Heart left ventricle (tissue), 16 donors: ENCODE measurements around the gene PIP4K2C. TPM values are rescaled to one million over a fixed set of nuclear protein-coding genes. Genes with fewer than 3 reads are reported as not detected.
"Not testable (repeated sequence)": the region's sequence is repeated elsewhere in the genome, so short reads cannot be mapped to it uniquely, and the experiment has no call there.

Source experiments
- ATAC-seq, 4 donors: fragments of 200-7000 bp; cut with Tn5 transposase; one replicate each; pipeline ENCODE4 v1.9.1; 2020 to 2022; ENCODE audit warnings: moderate library complexity in 4 of 4, mild to moderate bottlenecking in 3 of 4, moderate number of reproducible peaks in 1 of 4
- DNase-seq, 5 donors: peaks; one replicate each; pipeline ENCODE4 v3.0.0-alpha.2; 2020
- H3K27ac ChIP-seq, 12 donors: fragments of 200-600 bp; sonication (generic) in 4 of 12; one replicate each; pipeline versions ENCODE4 v1.5.0 to v1.8.0; 2016 to 2022; ENCODE audit warnings: mild to moderate bottlenecking in 2 of 12
- H3K27me3 ChIP-seq, 9 donors: fragments of 200-600 bp; sonication (generic) in 2 of 9; one replicate each; pipeline versions ENCODE4 v1.5.1 to v1.8.0; 2016 to 2022; ENCODE audit warnings: mild to moderate bottlenecking in 3 of 9
- H3K36me3 ChIP-seq, 9 donors: fragments of 200-600 bp; sonication (generic) in 2 of 9; one replicate each; pipeline versions ENCODE4 v1.5.0 to v1.8.0; 2018 to 2022; ENCODE audit warnings: mild to moderate bottlenecking in 2 of 9
- H3K4me1 ChIP-seq, 12 donors: fragments of 200-600 bp; sonication (generic) in 4 of 12; one replicate each; pipeline versions ENCODE4 v1.5.0 to v1.8.0; 2016 to 2022; ENCODE audit warnings: mild to moderate bottlenecking in 3 of 12
- H3K4me3 ChIP-seq, 12 donors: fragments of 200-600 bp; sonication (generic) in 4 of 12; one replicate each; pipeline versions ENCODE4 v1.5.0 to v1.8.0; 2017 to 2022; ENCODE audit warnings: mild to moderate bottlenecking in 9 of 12, moderate library complexity in 4 of 12
- H3K9me3 ChIP-seq, 12 donors: fragments of 200-600 bp; sonication (generic) in 4 of 12; one replicate each; pipeline versions ENCODE4 v1.5.0 to v1.8.0; 2016 to 2022; ENCODE audit warnings: mild to moderate bottlenecking in 1 of 12
- CTCF ChIP-seq, 12 donors: fragments of 200-600 bp; sonication (generic) in 4 of 12; IDR thresholded peaks; one replicate each; pipeline versions ENCODE4 v1.5.0 to v1.8.0; 2018 to 2022; ENCODE audit warnings: antibody characterized with exemption in 12 of 12, mild to moderate bottlenecking in 5 of 12
- POLR2A ChIP-seq, 2 donors: fragments of 450-650 bp; IDR thresholded peaks; one replicate each; pipeline ENCODE4 v1.6.1; 2017; ENCODE audit warnings: antibody characterized with exemption in 2 of 2, mild to moderate bottlenecking in 2 of 2, moderate library complexity in 2 of 2
- WGBS, 4 donors: extraction: QIAGEN DNeasy Blood & Tissue Kit in 2 of 4; methylation state at CpG; one replicate each; pipeline versions ENCODE4 v1.1.5 to v1.1.7; 2013 to 2018; 5-methylcytosine and 5-hydroxymethylcytosine counted together
- intact Hi-C, 10 donors: fragments of 100-400 bp; cut with DNase I; formaldehyde crosslinking; loops; one replicate each; pipeline versions ENCODE4 v1.11.1 to v1.14.2; 2022
- polyA plus RNA-seq, 2 donors: library from polyadenylated mRNA; stranded (reverse); fragments of 200-250 nt; gene quantifications; one replicate each; pipeline ENCODE4 v1.2.3, GENCODE V29; 2013
- total RNA-seq, 9 donors: library from RNA; depleted of rRNA in 2 of 9; stranded (reverse); fragments of >200 nt in 2 of 9; fragmentation: NEBNext Ultra II Directional in 3 of 9; extraction: Animal tissue kit (Norgen Biotek cat#: 25700) in 3 of 9; gene quantifications; one replicate each; pipeline versions ENCODE4 v1.1.0 to v1.2.4, GENCODE V29; 2016 to 2023
- donor health status: ischemic (EF 13 %, LVEDD 7.1; RV severe dilation, severe dysfunction).
- donor health status: healthy with polysubstance abuse.
- donor health status: DM: no; HTN: yes; CAD: no.
- donor health status: DM: no; HTN: no; CAD: no.
- donor health status: ischemic (EF 25% LVEDD 6.9; RV normal size, moderate dysfunction).
- donor health status: ischemic (EF 25% LVEDD 5.7; RV mildly dilated, moderate dysfunction).
- donor health status: healthy.
- donor health status: DM: yes; HTN: yes; CAD: no.
- donor health status: ischemic (EF 35%, LVEDD 5.7; RV mildly dilated, moderate dysfunction).
- donor health status: nonischemic (EF 11% LVEDD 7.7; RV severe dilation, severe dysfunction).
- donor health status: DM: yes; HTN: yes; CAD: no.
- donor health status: PGD.
- donor health status: ischemic (EF 29% LVEDD 5.4; RV normal size, mild dysfunction).
- donor health status: nonischemic (EF 23%, LVEDD 6.1; RV moderate dilation, normal function).

PIP4K2C gene
- total and polyA plus RNA-seq, 11 donors: 4.6 to 31.0 (median 17.0) TPM

- ATAC-seq (no peak), DNase-seq (no peak)
- WGBS, 4 donors: 61 to 79% (median 74%) methylated on average over 7 of the region's 7 CpGs
- intact Hi-C loops: no loop called here
- Histone ChIP-seq H3K9me3 (peaks cover 0 to 5% (median under 1%) of the 10 kb centered on the region in 12 donors), H3K27ac (no peak overlapping the region), H3K36me3 (no peaks in the 10 kb centered on the region), H3K4me3 (no peak overlapping the region), H3K27me3 (peaks cover 0 to 50% (median 15%) of the 10 kb centered on the region in 9 donors), H3K4me1 (no peaks in the 10 kb centered on the region)
- no peak for TF ChIP-seq POLR2A (IDR thresholded peaks at IDR 0.05)
- no peak for TF ChIP-seq CTCF (IDR thresholded peaks at IDR 0.05)
Measured at GRCh38 chr12:57640175-57641042, 49.4 kb downstream of the PIP4K2C start.

GRCh38 chr12:57641699-57642442 lies 50.9 kb downstream of the PIP4K2C start:
- Histone ChIP-seq H3K27ac (no peak overlapping the region), H3K4me1 (no peaks in the 10 kb centered on the region), H3K27me3 (peaks cover 0 to 40% (median 12%) of the 10 kb centered on the region in 9 donors), H3K4me3 (no peak overlapping the region), H3K9me3 (peaks cover 0 to 15% (median 10%) of the 10 kb centered on the region in 12 donors), H3K36me3 (no peaks in the 10 kb centered on the region)
- DNase-seq (no peak), ATAC-seq (no peak)
- no peak for TF ChIP-seq CTCF (IDR thresholded peaks at IDR 0.05)
- no peak for TF ChIP-seq POLR2A (IDR thresholded peaks at IDR 0.05)
- WGBS, 4 donors: 47 to 57% (median 53%) methylated on average over 5 of the region's 5 CpGs
- intact Hi-C loops: no loop called here

GRCh38 chr12:57645990-57646658 lies 55.1 kb downstream of the PIP4K2C start:
- DNase-seq, intact Hi-C loops, H3K27ac ChIP-seq, H3K36me3 ChIP-seq, H3K4me1 ChIP-seq, H3K4me3 ChIP-seq, ATAC-seq: not testable (repeated sequence)
- H3K27me3 ChIP-seq: peaks cover 0 to 11% (median 0%) of the 10 kb centered on the region in 9 donors
- whole genome bisulfite sequencing, 4 donors: 56 to 74% (median 70%) methylated on average over 8 to 13 of the region's 13 CpGs
- peaks cover 0 to 15% (median 10%) of the 10 kb centered on the region in 12 donors for H3K9me3 ChIP-seq

GRCh38 chr12:57646659-57647049 lies 55.7 kb downstream of the PIP4K2C start:
- intact Hi-C loops, H3K27ac ChIP-seq, H3K36me3 ChIP-seq, H3K4me3 ChIP-seq, DNase-seq, ATAC-seq, H3K4me1 ChIP-seq: not testable (repeated sequence)
- 67 to 91% (median 82%) methylated on average over 1 to 10 of the region's 15 CpGs; no CpG with 5 or more reads in 1 of the 4 donors for WGBS, 4 donors
- H3K27me3 ChIP-seq: peaks cover 0 to 11% (median 0%) of the 10 kb centered on the region in 9 donors
- H3K9me3 ChIP-seq: peaks cover 0 to 15% (median 10%) of the 10 kb centered on the region in 12 donors

Other genes with a start within 250 kb of the PIP4K2C start
- gene R3HDM2, start 160.1 kb upstream of the PIP4K2C start, total RNA-seq: 100 to 1,000 TPM in 1 of 9 donors, 10 to 100 TPM in 8; 33.1 to 102 (median 61.9) TPM
- gene R3HDM2, start 160.1 kb upstream of the PIP4K2C start, polyA plus RNA-seq: 10 to 100 TPM; 12.7 to 24.5 TPM
- gene INHBC, start 156.4 kb upstream of the PIP4K2C start, total RNA-seq: under 1 TPM in 1 of 9 donors, not detected in 8; 0.27 TPM
- under 1 TPM in 1 of 2 donors, not detected in 1; 0.03 TPM for gene INHBC, start 156.4 kb upstream of the PIP4K2C start, polyA plus RNA-seq
- under 1 TPM in 1 of 9 donors, not detected in 8; 0.64 TPM for gene INHBE, start 135.9 kb upstream of the PIP4K2C start, total RNA-seq
- under 1 TPM in 1 of 2 donors, not detected in 1; 0.03 TPM for gene INHBE, start 135.9 kb upstream of the PIP4K2C start, polyA plus RNA-seq
- 1 to 10 TPM in 4 of 9 donors, under 1 TPM in 5; 0.19 to 2.6 (median 0.83) TPM for gene GLI1, start 131.4 kb upstream of the PIP4K2C start, total RNA-seq
- under 1 TPM; 0.08 to 0.97 TPM for gene GLI1, start 131.4 kb upstream of the PIP4K2C start, polyA plus RNA-seq
- gene ARHGAP9, start 111.3 kb upstream of the PIP4K2C start, total RNA-seq: 10 to 100 TPM in 2 of 9 donors, 1 to 10 TPM in 7; 2.2 to 33.4 (median 3.9) TPM
- gene ARHGAP9, start 111.3 kb upstream of the PIP4K2C start, polyA plus RNA-seq: 1 to 10 TPM; 1.7 to 3.4 TPM
- gene MARS1, start 103.1 kb upstream of the PIP4K2C start, total RNA-seq: 100 to 1,000 TPM in 1 of 9 donors, 10 to 100 TPM in 8; 36.8 to 109 (median 69.7) TPM
- 10 to 100 TPM; 91.7 to 98.0 TPM for gene MARS1, start 103.1 kb upstream of the PIP4K2C start, polyA plus RNA-seq
- 10 to 100 TPM; 11.5 to 30.9 (median 17.5) TPM for gene DDIT3, start 70.7 kb upstream of the PIP4K2C start, total RNA-seq
- gene DDIT3, start 70.7 kb upstream of the PIP4K2C start, polyA plus RNA-seq: 10 to 100 TPM; 58.3 to 60.5 TPM
- 10 to 100 TPM; 13.1 to 43.3 (median 30.1) TPM for gene MBD6, start 68.4 kb upstream of the PIP4K2C start, total RNA-seq
- 10 to 100 TPM; 11.4 to 17.2 TPM for gene MBD6, start 68.4 kb upstream of the PIP4K2C start, polyA plus RNA-seq
- 100 to 1,000 TPM in 5 of 9 donors, 10 to 100 TPM in 4; 84.4 to 159 (median 109) TPM for gene DCTN2, start 44.0 kb upstream of the PIP4K2C start, total RNA-seq
- 100 to 1,000 TPM in 1 of 2 donors, 10 to 100 TPM in 1; 62.3 to 228 TPM for gene DCTN2, start 44.0 kb upstream of the PIP4K2C start, polyA plus RNA-seq
- under 1 TPM in 6 of 9 donors, not detected in 3; 0.07 to 0.31 (median 0.17) TPM for gene KIF5A, start 41.1 kb upstream of the PIP4K2C start, total RNA-seq
- under 1 TPM; 0.06 to 0.08 TPM for gene KIF5A, start 41.1 kb upstream of the PIP4K2C start, polyA plus RNA-seq
- 10 to 100 TPM; 15.6 to 30.7 (median 22.4) TPM for gene DTX3, start 13.6 kb downstream of the PIP4K2C start, total RNA-seq
- gene DTX3, start 13.6 kb downstream of the PIP4K2C start, polyA plus RNA-seq: 10 to 100 TPM; 16.3 to 28.3 TPM
- 10 to 100 TPM in 4 of 9 donors, 1 to 10 TPM in 5; 5.5 to 11.5 (median 9.5) TPM for gene ARHGEF25, start 20.2 kb downstream of the PIP4K2C start, total RNA-seq
- gene ARHGEF25, start 20.2 kb downstream of the PIP4K2C start, polyA plus RNA-seq: 10 to 100 TPM; 10.2 to 20.3 TPM
- gene B4GALNT1, start 42.0 kb downstream of the PIP4K2C start, total RNA-seq: 1 to 10 TPM; 1.9 to 8.8 (median 5.9) TPM
- 1 to 10 TPM; 2.6 to 5.1 TPM for gene B4GALNT1, start 42.0 kb downstream of the PIP4K2C start, polyA plus RNA-seq
- gene OS9, start 102.9 kb downstream of the PIP4K2C start, total RNA-seq: 100 to 1,000 TPM in 7 of 9 donors, 10 to 100 TPM in 2; 93.4 to 188 (median 130) TPM
- 100 to 1,000 TPM in 1 of 2 donors, 10 to 100 TPM in 1; 89.4 to 196 TPM for gene OS9, start 102.9 kb downstream of the PIP4K2C start, polyA plus RNA-seq
- 10 to 100 TPM in 2 of 9 donors, 1 to 10 TPM in 7; 4.2 to 12.0 (median 5.5) TPM for gene AGAP2, start 147.6 kb downstream of the PIP4K2C start, total RNA-seq
- 1 to 10 TPM; 3.9 to 8.6 TPM for gene AGAP2, start 147.6 kb downstream of the PIP4K2C start, polyA plus RNA-seq
- gene TSPAN31, start 153.8 kb downstream of the PIP4K2C start, total RNA-seq: 10 to 100 TPM; 27.2 to 59.3 (median 31.4) TPM
- 10 to 100 TPM; 31.1 to 41.2 TPM for gene TSPAN31, start 153.8 kb downstream of the PIP4K2C start, polyA plus RNA-seq
- gene CDK4, start 161.1 kb downstream of the PIP4K2C start, total RNA-seq: 10 to 100 TPM; 38.1 to 62.1 (median 50.2) TPM
- gene CDK4, start 161.1 kb downstream of the PIP4K2C start, polyA plus RNA-seq: 10 to 100 TPM; 23.4 to 81.9 TPM
- 10 to 100 TPM; 11.3 to 18.9 (median 13.3) TPM for gene MARCHF9, start 163.9 kb downstream of the PIP4K2C start, total RNA-seq
- gene MARCHF9, start 163.9 kb downstream of the PIP4K2C start, polyA plus RNA-seq: 10 to 100 TPM; 13.6 to 15.8 TPM
- under 1 TPM in 5 of 9 donors, not detected in 4; 0.16 to 0.77 (median 0.19) TPM for gene CYP27B1, start 175.9 kb downstream of the PIP4K2C start, total RNA-seq
- under 1 TPM; 0.11 to 0.19 TPM for gene CYP27B1, start 175.9 kb downstream of the PIP4K2C start, polyA plus RNA-seq
- gene METTL1, start 180.9 kb downstream of the PIP4K2C start, total RNA-seq: 10 to 100 TPM in 3 of 9 donors, 1 to 10 TPM in 5, under 1 TPM in 1; 0.95 to 16.6 (median 7.7) TPM
- 10 to 100 TPM in 1 of 2 donors, 1 to 10 TPM in 1; 9.4 to 28.5 TPM for gene METTL1, start 180.9 kb downstream of the PIP4K2C start, polyA plus RNA-seq
- gene EEF1AKMT3, start 181.4 kb downstream of the PIP4K2C start, total RNA-seq: 1 to 10 TPM; 1.2 to 4.5 (median 1.9) TPM
- 1 to 10 TPM in 1 of 2 donors, under 1 TPM in 1; 0.84 to 1.2 TPM for gene EEF1AKMT3, start 181.4 kb downstream of the PIP4K2C start, polyA plus RNA-seq
- 10 to 100 TPM; 38.8 to 62.5 (median 45.4) TPM for gene TSFM, start 191.6 kb downstream of the PIP4K2C start, total RNA-seq
- gene TSFM, start 191.6 kb downstream of the PIP4K2C start, polyA plus RNA-seq: 10 to 100 TPM; 37.6 to 80.8 TPM
- 1 to 10 TPM; 1.3 to 6.2 (median 2.4) TPM for gene AVIL, start 227.5 kb downstream of the PIP4K2C start, total RNA-seq
- gene AVIL, start 227.5 kb downstream of the PIP4K2C start, polyA plus RNA-seq: 1 to 10 TPM; 1.9 to 2.1 TPM